KMS-11 (cell line): Measurements from ENCODE around the gene DENND6A.

Source experiments
- H2AFZ ChIP-seq: fragments of 200-600 bp; sonication (generic); 2 replicates; pipeline ENCODE4 v1.6.1; 2016; ENCODE audit warnings: antibody characterized with exemption, mixed run types, low read depth
- H3K27ac ChIP-seq: fragments of 200-600 bp; sonication (generic); 2 replicates; pipeline ENCODE4 v1.6.1; 2016; ENCODE audit warnings: mild to moderate bottlenecking, mixed run types
- H3K27me3 ChIP-seq: fragments of 200-600 bp; sonication (generic); 2 replicates; pipeline ENCODE4 v1.6.1; 2017; ENCODE audit warnings: mild to moderate bottlenecking, low read depth, mixed run types, moderate library complexity; ENCODE audit not compliant: insufficient read depth
- H3K36me3 ChIP-seq: fragments of 200-600 bp; sonication (generic); 2 replicates; pipeline ENCODE4 v1.6.1; 2017; ENCODE audit warnings: mild to moderate bottlenecking, mixed run types; ENCODE audit not compliant: insufficient read depth
- H3K4me1 ChIP-seq: fragments of 200-600 bp; sonication (generic); 2 replicates; pipeline ENCODE4 v1.6.1; 2016; ENCODE audit warnings: mild to moderate bottlenecking, low read depth, mixed run types; ENCODE audit not compliant: poor library complexity, severe bottlenecking
- H3K4me2 ChIP-seq: fragments of 200-600 bp; sonication (generic); 2 replicates; pipeline ENCODE4 v1.7.0; 2016; ENCODE audit warnings: mild to moderate bottlenecking, mixed run types
- H3K4me3 ChIP-seq: fragments of 200-600 bp; sonication (generic); IDR thresholded peaks from 2 replicates; pipeline ENCODE4 v1.6.1; 2017; ENCODE audit warnings: low read depth, low read length, mixed read lengths; ENCODE audit not compliant: insufficient read depth
- H3K79me2 ChIP-seq: fragments of 200-600 bp; sonication (generic); 2 replicates; pipeline ENCODE4 v1.6.1; 2016; ENCODE audit warnings: low read depth, mixed run types; ENCODE audit not compliant: insufficient read depth
- H3K9ac ChIP-seq: fragments of 200-600 bp; sonication (generic); 2 replicates; pipeline ENCODE4 v1.6.1; 2016; ENCODE audit warnings: mild to moderate bottlenecking, mixed run types
- H4K20me1 ChIP-seq: fragments of 200-600 bp; sonication (generic); 2 replicates; pipeline ENCODE4 v1.6.1; 2016; ENCODE audit warnings: mild to moderate bottlenecking, mixed run types; ENCODE audit not compliant: insufficient read depth
- CTCF ChIP-seq: fragments of 200-600 bp; sonication (generic); conservative IDR thresholded peaks from 2 replicates; pipeline ENCODE4 v1.6.1; 2017; ENCODE audit warnings: low read depth, mild to moderate bottlenecking, antibody characterized with exemption, low read length, moderate library complexity, mixed read lengths

DENND6A gene

GRCh38 chr3:57729334-57730045 lies 36.6 kb upstream of the DENND6A start:
- no peak for TF ChIP-seq CTCF
- H3K4me2 ChIP-seq: no peak overlapping the region
- no peak overlapping the region for H2AFZ ChIP-seq
- no peak overlapping the region for H3K9ac ChIP-seq
- no peaks in the 10 kb centered on the region for H3K4me1 ChIP-seq
- no peaks in the 10 kb centered on the region for H3K79me2 ChIP-seq
- H3K27me3 ChIP-seq: no peaks in the 10 kb centered on the region
- no peaks in the 10 kb centered on the region for H3K36me3 ChIP-seq
- H3K27ac ChIP-seq: no peak overlapping the region
- no peaks in the 10 kb centered on the region for H4K20me1 ChIP-seq
- no peak overlapping the region for H3K4me3 ChIP-seq

GRCh38 chr3:57727106-57727505 lies 34.2 kb upstream of the DENND6A start:
- no peak overlapping the region for H3K4me2 ChIP-seq
- no peaks in the 10 kb centered on the region for H3K36me3 ChIP-seq
- no peaks in the 10 kb centered on the region for H3K27me3 ChIP-seq
- TF ChIP-seq CTCF: no peak
- H3K79me2 ChIP-seq: no peaks in the 10 kb centered on the region
- no peak overlapping the region for H2AFZ ChIP-seq
- H3K4me3 ChIP-seq: no peak overlapping the region
- H4K20me1 ChIP-seq: no peaks in the 10 kb centered on the region
- no peaks in the 10 kb centered on the region for H3K4me1 ChIP-seq
- no peak overlapping the region for H3K27ac ChIP-seq
- no peak overlapping the region for H3K9ac ChIP-seq

DNA sequence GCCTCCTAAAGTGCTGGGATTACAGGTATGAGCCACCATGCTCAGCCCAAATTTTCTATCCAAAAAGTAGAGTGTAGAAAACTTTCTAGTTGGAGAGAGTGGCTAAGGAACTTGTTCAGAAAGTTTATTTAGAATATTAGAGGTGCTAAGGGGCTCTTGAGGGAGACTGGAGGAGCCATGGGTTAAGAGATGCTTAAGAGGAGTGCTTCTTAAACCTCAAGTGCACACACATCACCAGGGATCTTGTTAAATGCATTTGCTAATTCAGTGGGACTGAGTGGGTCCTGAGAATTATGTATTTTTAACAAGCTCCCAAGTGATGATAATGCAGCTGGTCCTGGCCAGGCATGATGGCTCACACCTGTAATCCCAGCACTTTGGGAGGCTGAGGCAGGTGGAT lies 33.5 kb upstream of the DENND6A start:
- no peak overlapping the region for H3K4me2 ChIP-seq
- no peaks in the 10 kb centered on the region for H3K27me3 ChIP-seq

GRCh38 chr3:57718118-57718517 lies 25.2 kb upstream of the DENND6A start:
- Histone ChIP-seq H3K4me2 (no peak overlapping the region), H3K79me2 (no peaks in the 10 kb centered on the region), H3K27me3 (no peaks in the 10 kb centered on the region), H3K4me3 (no peak overlapping the region), H3K4me1 (no peaks in the 10 kb centered on the region), H3K9ac (no peak overlapping the region), H2AFZ (no peak overlapping the region), H3K36me3 (no peaks in the 10 kb centered on the region), H4K20me1 (no peaks in the 10 kb centered on the region), H3K27ac (no peak overlapping the region)
- TF ChIP-seq CTCF: no peak

More for the DNA sequence above, 33.5 kb upstream of the DENND6A start:
- no peak overlapping the region for H3K9ac ChIP-seq
- no peak for TF ChIP-seq CTCF
- no peak overlapping the region for H2AFZ ChIP-seq
- H3K36me3 ChIP-seq: no peaks in the 10 kb centered on the region
- H3K4me3 ChIP-seq: no peak overlapping the region
- no peaks in the 10 kb centered on the region for H3K79me2 ChIP-seq
- H4K20me1 ChIP-seq: no peaks in the 10 kb centered on the region
- H3K4me1 ChIP-seq: no peaks in the 10 kb centered on the region
- no peak overlapping the region for H3K27ac ChIP-seq
